ENCODE data around the gene MGMT.

DNA sequence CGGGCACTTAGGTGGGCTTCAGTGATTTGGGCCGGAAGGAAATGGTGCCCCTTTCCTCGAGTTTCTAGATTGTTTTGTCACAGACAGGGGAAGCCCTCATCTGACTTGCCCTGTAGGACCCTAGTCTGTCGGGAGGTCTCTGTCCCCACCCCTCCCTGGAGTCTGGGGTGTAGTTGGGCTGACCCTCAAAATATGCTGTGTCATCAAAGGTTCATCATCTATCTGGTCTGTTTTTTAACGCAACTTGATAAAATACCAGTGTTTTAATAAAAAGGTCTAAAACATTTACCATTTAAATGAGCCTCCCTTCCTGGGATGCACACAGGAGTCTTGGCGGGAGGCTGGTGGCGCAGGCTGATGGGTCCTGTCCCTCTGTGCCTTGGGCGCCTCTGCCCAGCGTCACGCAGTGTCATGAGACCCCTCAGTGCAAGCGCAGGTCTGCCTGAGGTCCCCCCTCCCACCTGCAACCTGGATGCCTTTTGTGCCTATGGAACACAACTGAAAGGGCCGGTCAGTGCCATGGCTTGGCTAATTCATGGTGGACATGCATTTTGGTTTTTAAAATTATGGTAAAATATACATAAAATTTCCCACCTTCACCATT is 146.4 kb downstream of the MGMT start:
- TF ChIP-seq POLR2AphosphoS5 (IDR thresholded peaks at IDR 0.05): no peak
- TF ChIP-seq, protein P1, sequence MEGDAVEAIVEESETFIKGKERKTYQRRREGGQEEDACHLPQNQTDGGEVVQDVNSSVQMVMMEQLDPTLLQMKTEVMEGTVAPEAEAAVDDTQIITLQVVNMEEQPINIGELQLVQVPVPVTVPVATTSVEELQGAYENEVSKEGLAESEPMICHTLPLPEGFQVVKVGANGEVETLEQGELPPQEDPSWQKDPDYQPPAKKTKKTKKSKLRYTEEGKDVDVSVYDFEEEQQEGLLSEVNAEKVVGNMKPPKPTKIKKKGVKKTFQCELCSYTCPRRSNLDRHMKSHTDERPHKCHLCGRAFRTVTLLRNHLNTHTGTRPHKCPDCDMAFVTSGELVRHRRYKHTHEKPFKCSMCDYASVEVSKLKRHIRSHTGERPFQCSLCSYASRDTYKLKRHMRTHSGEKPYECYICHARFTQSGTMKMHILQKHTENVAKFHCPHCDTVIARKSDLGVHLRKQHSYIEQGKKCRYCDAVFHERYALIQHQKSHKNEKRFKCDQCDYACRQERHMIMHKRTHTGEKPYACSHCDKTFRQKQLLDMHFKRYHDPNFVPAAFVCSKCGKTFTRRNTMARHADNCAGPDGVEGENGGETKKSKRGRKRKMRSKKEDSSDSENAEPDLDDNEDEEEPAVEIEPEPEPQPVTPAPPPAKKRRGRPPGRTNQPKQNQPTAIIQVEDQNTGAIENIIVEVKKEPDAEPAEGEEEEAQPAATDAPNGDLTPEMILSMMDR (IDR thresholded peaks at IDR 0.05): no peak
